H9 (cell line): ENCODE data around the gene RPAIN. TPM values are rescaled to one million over a fixed set of nuclear protein-coding genes. Genes with fewer than 3 reads are reported as not detected.

Experiments
- DNase-seq: peaks from one replicate; pipeline ENCODE4 v3.0.0-alpha.2; 2017
- H2AFZ ChIP-seq: one replicate; pipeline ENCODE4 v1.6.1; 2013; ENCODE audit warnings: mild to moderate bottlenecking, low read length, control low read depth, moderate library complexity
- H2AK5ac ChIP-seq: 2 replicates; pipeline ENCODE4 v1.6.1; 2013; ENCODE audit warnings: low read length, control low read depth, mixed read lengths; ENCODE audit not compliant: insufficient read length
- H2BK120ac ChIP-seq: one replicate; pipeline ENCODE4 v1.6.1; 2013; ENCODE audit warnings: low read depth, mild to moderate bottlenecking, low read length, control low read depth, inconsistent platforms; ENCODE audit not compliant: poor library complexity, severe bottlenecking
- H2BK12ac ChIP-seq: 2 replicates; pipeline ENCODE4 v1.6.1; 2013; ENCODE audit warnings: low read length, control low read depth, mixed read lengths, low read depth; ENCODE audit not compliant: insufficient read length
- H2BK15ac ChIP-seq: 2 replicates; pipeline ENCODE4 v1.6.1; 2013; ENCODE audit warnings: low read depth, low read length, control low read depth
- H2BK20ac ChIP-seq: one replicate; pipeline ENCODE4 v1.6.1; 2013; ENCODE audit warnings: low read depth, mild to moderate bottlenecking, low read length, control low read depth, inconsistent platforms; ENCODE audit not compliant: poor library complexity, severe bottlenecking
- H2BK5ac ChIP-seq: 2 replicates; pipeline ENCODE4 v1.6.1; 2013; ENCODE audit warnings: low read length, control low read depth, mixed read lengths; ENCODE audit not compliant: insufficient read length
- H3K14ac ChIP-seq: 2 replicates; pipeline ENCODE4 v1.6.1; 2013; ENCODE audit warnings: low read length, control low read depth; ENCODE audit not compliant: insufficient read depth
- H3K18ac ChIP-seq: 2 replicates; pipeline ENCODE4 v1.6.1; 2013; ENCODE audit warnings: low read depth, mild to moderate bottlenecking, mixed read lengths, low read length, control low read depth; ENCODE audit not compliant: insufficient read length
- H3K23ac ChIP-seq: 2 replicates; pipeline ENCODE4 v1.6.1; 2013; ENCODE audit warnings: low read length, control low read depth, mixed read lengths, low read depth; ENCODE audit not compliant: insufficient read length
- H3K23me2 ChIP-seq: 2 replicates; pipeline ENCODE4 v1.6.1; 2013; ENCODE audit warnings: low read depth, mild to moderate bottlenecking, mixed read lengths, low read length, control low read depth; ENCODE audit not compliant: insufficient read length, poor library complexity, severe bottlenecking
- H3K27ac ChIP-seq: 2 replicates; pipeline ENCODE4 v1.5.1; 2013; ENCODE audit warnings: low read length, control low read depth, mixed read lengths, low read depth; ENCODE audit not compliant: insufficient read length
- H3K27me3 ChIP-seq: 2 replicates; pipeline ENCODE4 v1.6.1; 2013; ENCODE audit warnings: low read length, control low read depth, inconsistent platforms; ENCODE audit not compliant: insufficient read depth
- H3K4ac ChIP-seq: 2 replicates; pipeline ENCODE4 v1.6.1; 2013; ENCODE audit warnings: low read depth, mild to moderate bottlenecking, control low read depth, inconsistent platforms, low read length, moderate library complexity
- H3K4me1 ChIP-seq: 2 replicates; pipeline ENCODE4 v1.6.1; 2013; ENCODE audit warnings: low read length, control low read depth, inconsistent platforms; ENCODE audit not compliant: insufficient read depth
- H3K4me2 ChIP-seq: 2 replicates; pipeline ENCODE4 v1.6.1; 2013; ENCODE audit warnings: low read length, control low read depth, mixed read lengths; ENCODE audit not compliant: insufficient read length, insufficient read depth
- H3K56ac ChIP-seq: 2 replicates; pipeline ENCODE4 v1.6.1; 2013; ENCODE audit warnings: low read depth, mild to moderate bottlenecking, mixed read lengths, low read length, control low read depth; ENCODE audit not compliant: insufficient read length
- H3K79me1 ChIP-seq: 2 replicates; pipeline ENCODE4 v1.6.1; 2013; ENCODE audit warnings: low read depth, mild to moderate bottlenecking, moderate library complexity, low read length, control low read depth, inconsistent platforms; ENCODE audit not compliant: insufficient read depth, poor library complexity, severe bottlenecking
- H3K79me2 ChIP-seq: 2 replicates; pipeline ENCODE4 v1.6.1; 2013; ENCODE audit warnings: low read length, control low read depth, inconsistent platforms; ENCODE audit not compliant: insufficient read depth
- H3K9ac ChIP-seq: 2 replicates; pipeline ENCODE4 v1.6.1; 2013; ENCODE audit warnings: low read length, control low read depth, mixed read lengths; ENCODE audit not compliant: insufficient read length; ENCODE audit errors: extremely low read depth
- H3K9me3 ChIP-seq: one replicate; pipeline ENCODE4 v1.6.1; 2013; ENCODE audit warnings: low read depth, low read length, inconsistent platforms; ENCODE audit not compliant: control insufficient read depth
- H3T11ph ChIP-seq: one replicate; pipeline ENCODE4 v1.6.1; 2013; ENCODE audit warnings: mild to moderate bottlenecking, low read length, control low read depth, inconsistent platforms
- H4K20me1 ChIP-seq: one replicate; pipeline ENCODE4 v1.6.1; 2013; ENCODE audit not compliant: control insufficient read depth, insufficient read length, insufficient read depth
- H4K5ac ChIP-seq: 2 replicates; pipeline ENCODE4 v1.6.1; 2013; ENCODE audit warnings: low read depth, mild to moderate bottlenecking, mixed read lengths, low read length, control low read depth; ENCODE audit not compliant: insufficient read length
- H4K8ac ChIP-seq: replicated peaks from 2 replicates; pipeline ENCODE4 v1.6.1; 2013; ENCODE audit warnings: low read length, control low read depth, mixed read lengths, low read depth; ENCODE audit not compliant: insufficient read length
- H4K91ac ChIP-seq: 2 replicates; pipeline ENCODE4 v1.6.1; 2013; ENCODE audit warnings: low read depth, mild to moderate bottlenecking, moderate library complexity, mixed read lengths, low read length, control low read depth; ENCODE audit not compliant: insufficient read length
- H3K27ac Mint-ChIP-seq, 3 experiments: 2 replicates in 2 of 3; 3 replicates in 1 of 3; pipeline ENCODE4 v1.8.0; 2020 to 2021; ENCODE audit warnings: mixed read lengths in 3 of 3, mild to moderate bottlenecking in 1 of 3, moderate library complexity in 1 of 3
- H3K27me3 Mint-ChIP-seq: 2 replicates; pipeline ENCODE4 v1.8.0; 2021; ENCODE audit warnings: low read depth, mild to moderate bottlenecking, moderate library complexity, mixed read lengths
- H3K36me3 Mint-ChIP-seq, 3 experiments: 2 replicates in 2 of 3; 3 replicates in 1 of 3; pipeline ENCODE4 v1.8.0; 2020 to 2021; ENCODE audit warnings: low read depth in 3 of 3, mixed read lengths in 3 of 3; ENCODE audit not compliant: insufficient read depth in 1 of 3
- H3K4me1 Mint-ChIP-seq, 2 experiments: 2 replicates each; pipeline ENCODE4 v1.8.0; 2020; ENCODE audit warnings: mixed read lengths in 2 of 2
- H3K4me3 Mint-ChIP-seq, 2 experiments: 2 replicates in 1 of 2; 3 replicates in 1 of 2; pipeline ENCODE4 v1.8.0; 2020 to 2021; ENCODE audit warnings: mild to moderate bottlenecking in 2 of 2, mixed read lengths in 2 of 2, moderate library complexity in 1 of 2
- H3K9me3 Mint-ChIP-seq, 2 experiments: 2 replicates in 1 of 2; 3 replicates in 1 of 2; pipeline ENCODE4 v1.8.0; 2020; ENCODE audit warnings: mild to moderate bottlenecking in 2 of 2, mixed read lengths in 2 of 2, moderate library complexity in 1 of 2
- CTCF ChIP-seq: fragments of 200-600 bp; sonication (generic); conservative IDR thresholded peaks from 3 replicates; pipeline ENCODE4 v1.8.0; 2021; ENCODE audit warnings: antibody characterized with exemption, mild to moderate bottlenecking
- WGBS: extraction: QIAGEN DNeasy Blood & Tissue Kit; methylation state at CpG from one replicate; pipeline ENCODE4 v1.1.7; 2013; ENCODE audit warnings: missing lambda C conversion rate, low lambda C conversion rate, mixed read lengths; ENCODE audit not compliant: insufficient read length; ENCODE audit errors: extremely low coverage; 5-methylcytosine and 5-hydroxymethylcytosine counted together
- total RNA-seq: library from RNA; stranded (reverse); gene quantifications from 2 replicates; pipeline ENCODE4 v1.2.1, GENCODE V29; 2021

The RPAIN gene
- total RNA-seq, 1 experiment from 2014 or later, result 78.9 TPM

GRCh38 chr17:5467416-5467815 is 47.4 kb downstream of the RPAIN start:
- H3K9me3 ChIP-seq, result no peaks in the 10 kb centered on the region
- H3K23ac ChIP-seq, result no peak overlapping the region
- H3K56ac ChIP-seq, result no peak overlapping the region
- no peaks in the 10 kb centered on the region for H3K27me3 ChIP-seq
- Mint-ChIP-seq H3K27ac (peak overlapping the region in 2 of 3 experiments; percentile 53 to 86; a peak in 3 of 7 replicates), H3K4me3 (peak overlapping the region; percentile 95 to 99), H3K36me3 (peaks cover 14 to 29% (median 16%) of the 10 kb centered on the region in 3 experiments; a peak in 6 of 7 replicates), H3K9me3 (no peaks in the 10 kb centered on the region), H3K4me1 (peaks cover 22 to 23% of the 10 kb centered on the region in 2 experiments), H3K27me3 (no peaks in the 10 kb centered on the region; the same call in 1 of the 2 replicates)
- H3K14ac ChIP-seq, result no peak overlapping the region
- DNase-seq, result no peak
- peak overlapping the region; percentile 94 for H3K9ac ChIP-seq
- H3K18ac ChIP-seq, result no peak overlapping the region
- no peak overlapping the region for H2BK120ac ChIP-seq
- H3K27ac ChIP-seq, result no peak overlapping the region
- no peak for TF ChIP-seq CTCF
- H3K4me1 ChIP-seq, result no peaks in the 10 kb centered on the region
- no CpG with 5 or more reads among the region's 8 CpGs for WGBS
- no peak overlapping the region for H2BK5ac ChIP-seq
- no peak overlapping the region for H4K8ac ChIP-seq
- H4K91ac ChIP-seq, result no peak overlapping the region
- H3K23me2 ChIP-seq, result peaks cover 10% of the 10 kb centered on the region
- H4K5ac ChIP-seq, result no peak overlapping the region
- no peak overlapping the region for H2BK12ac ChIP-seq
- H3T11ph ChIP-seq, result no peak overlapping the region
- H3K4ac ChIP-seq, result no peak overlapping the region
- peak overlapping the region; percentile 98 for H3K4me2 ChIP-seq
- H3K79me2 ChIP-seq, result peaks cover 51% of the 10 kb centered on the region
- no peak overlapping the region for H2BK20ac ChIP-seq
- H2AK5ac ChIP-seq, result no peak overlapping the region
- H4K20me1 ChIP-seq, result no peaks in the 10 kb centered on the region
- H2AFZ ChIP-seq, result no peak overlapping the region
- peaks cover 2% of the 10 kb centered on the region for H3K79me1 ChIP-seq
- H2BK15ac ChIP-seq, result no peak overlapping the region
